HCT116 (cell line): Measurements from ENCODE around the gene CAMSAP1. TPM values are rescaled to one million over a fixed set of nuclear protein-coding genes. Genes with fewer than 3 reads are reported as not detected.

ENCODE experiments used
- ATAC-seq: fragments of 200-7000 bp; cut with Tn5 transposase; 2 replicates; pipeline ENCODE4 v1.9.1; 2020; ENCODE audit warnings: mild to moderate bottlenecking, moderate library complexity
- BruUV-seq: library from RNA; stranded (reverse); fragments of 400-500 nt; replicated peaks from 2 replicates; lab custom pipeline; 2021; lab: Mats Ljungman, UMichigan
- CTCF ChIA-PET: fragments of 300-600 bp; sonication (Branson Sonifier 250); formaldehyde crosslinking; loops from one replicate; lab custom pipeline; 2021; ENCODE audit warnings: antibody characterized with exemption; lab: Charles Lee
- POLR2A ChIA-PET: fragments of 300-600, 350-600 bp; sonication (Branson Sonifier 250); formaldehyde crosslinking; loops from one replicate; lab custom pipeline; 2021; ENCODE audit warnings: antibody characterized with exemption; lab: Charles Lee
- RAD21 ChIA-PET, 2 experiments: fragments of 300-600 bp; sonication (Branson Sonifier 250); formaldehyde crosslinking; loops; one replicate each; lab custom pipeline; 2023; ENCODE audit warnings: low total read pairs in 2 of 2; ENCODE audit not compliant: uncharacterized antibody in 2 of 2, unreplicated experiment in 2 of 2, low non-redundant PET in 1 of 2; lab: Charles Lee
- DNase-seq: peaks from one replicate; pipeline ENCODE4 v3.0.0-alpha.2; 2010; ENCODE audit warnings: low read depth, low spot score
- H2AFZ ChIP-seq: fragments of 200-600 bp; shearing (Covaris generic), sonication (generic); 2 replicates; pipeline ENCODE4 v1.6.1; 2017; ENCODE audit warnings: low read depth, mixed run types, mixed read lengths, antibody characterized with exemption, low read length; ENCODE audit not compliant: poor library complexity, severe bottlenecking
- H3K27ac ChIP-seq: 2 replicates; pipeline ENCODE4 v1.5.1; 2012; ENCODE audit warnings: low read depth, low read length
- H3K27me3 ChIP-seq: fragments of 200-600 bp; sonication (generic); 2 replicates; pipeline ENCODE4 v1.6.1; 2016; ENCODE audit warnings: mixed run types, low read length, mixed read lengths; ENCODE audit not compliant: insufficient read depth
- H3K36me3 ChIP-seq, 2 experiments: fragments of 200-500 bp in 1 of 2; fragments of 200-600 bp in 1 of 2; sonication (Bioruptor generic) in 1 of 2; sonication (generic) in 1 of 2; 2 replicates each; pipeline versions ENCODE4 v1.5.1 to v1.6.1; 2014 to 2016; ENCODE audit warnings: low read length in 2 of 2, inconsistent platforms in 1 of 2, mixed read lengths in 1 of 2, mixed run types in 1 of 2; ENCODE audit not compliant: insufficient read depth in 2 of 2, control insufficient read depth in 1 of 2
- H3K4me1 ChIP-seq, 2 experiments: fragments of 200-600 bp in 1 of 2; sonication (generic) in 1 of 2; 2 replicates each; pipeline versions ENCODE4 v1.5.1 to v1.6.1; 2012 to 2017; ENCODE audit warnings: low read length in 2 of 2, inconsistent platforms in 1 of 2, mild to moderate bottlenecking in 1 of 2, mixed read lengths in 1 of 2, mixed run types in 1 of 2, moderate library complexity in 1 of 2; ENCODE audit not compliant: insufficient read depth in 2 of 2, control insufficient read depth in 1 of 2
- H3K4me2 ChIP-seq: fragments of 200-600 bp; sonication (generic); 2 replicates; pipeline ENCODE4 v1.6.1; 2017; ENCODE audit warnings: mixed run types, low read length, mixed read lengths
- H3K4me3 ChIP-seq, 2 experiments: fragments of 200-600 bp in 1 of 2; sonication (generic) in 1 of 2; replicated peaks in 1 of 2; 2 replicates each; pipeline ENCODE4 v1.5.1; 2011 to 2016; ENCODE audit warnings: low read length in 2 of 2, control low read depth in 1 of 2, low read depth in 1 of 2, mild to moderate bottlenecking in 1 of 2, mixed read lengths in 1 of 2, mixed run types in 1 of 2
- H3K79me2 ChIP-seq: fragments of 200-600 bp; sonication (generic); 2 replicates; pipeline ENCODE4 v1.6.1; 2017; ENCODE audit warnings: mild to moderate bottlenecking, mixed run types, low read length, moderate library complexity, mixed read lengths; ENCODE audit not compliant: insufficient read depth
- H3K9ac ChIP-seq: fragments of 200-600 bp; sonication (generic); 2 replicates; pipeline ENCODE4 v1.6.1; 2016; ENCODE audit warnings: low read length, mixed read lengths
- H3K9me2 ChIP-seq: fragments of 200-600 bp; sonication (generic), shearing (Covaris generic); 2 replicates; pipeline ENCODE4 v1.6.1; 2017; ENCODE audit warnings: mixed run types, mild to moderate bottlenecking, moderate library complexity; ENCODE audit not compliant: insufficient read depth
- H3K9me3 ChIP-seq, 2 experiments: fragments of 200-500 bp in 1 of 2; fragments of 200-600 bp in 1 of 2; sonication (Bioruptor generic) in 1 of 2; sonication (generic) in 1 of 2; 2 replicates each; pipeline ENCODE4 v1.6.1; 2014 to 2017; ENCODE audit warnings: low read length in 2 of 2, mixed read lengths in 2 of 2, inconsistent platforms in 1 of 2, low read depth in 1 of 2, mild to moderate bottlenecking in 1 of 2, mixed run types in 1 of 2, moderate library complexity in 1 of 2; ENCODE audit not compliant: control insufficient read depth in 1 of 2, insufficient read depth in 1 of 2
- H4K20me1 ChIP-seq: fragments of 200-600 bp; sonication (generic), shearing (Covaris generic); 2 replicates; pipeline ENCODE4 v1.6.1; 2017; ENCODE audit warnings: mixed run types, mild to moderate bottlenecking, moderate library complexity; ENCODE audit not compliant: insufficient read depth
- CBX3 ChIP-seq: IDR thresholded peaks from 2 replicates; pipeline ENCODE4 v1.6.1; 2012; ENCODE audit warnings: low read depth
- CEBPB ChIP-seq: IDR thresholded peaks from 2 replicates; pipeline ENCODE4 v1.6.1; 2012; ENCODE audit warnings: low read depth
- ELF1 ChIP-seq: IDR thresholded peaks from 2 replicates; pipeline ENCODE4 v1.6.1; 2012; ENCODE audit warnings: low read depth, borderline replicate concordance
- EZH2 ChIP-seq: fragments of 200-600 bp; sonication (generic); IDR thresholded peaks from 2 replicates; pipeline ENCODE4 v1.6.1; 2017; ENCODE audit warnings: antibody characterized with exemption, mixed run types
- FOSL1 ChIP-seq: IDR thresholded peaks from 2 replicates; pipeline ENCODE4 v1.6.1; 2012; ENCODE audit warnings: low read depth
- POLR2AphosphoS5 ChIP-seq: IDR thresholded peaks from 2 replicates; pipeline ENCODE4 v1.6.1; 2011; ENCODE audit warnings: mild to moderate bottlenecking, low read depth, low read length, moderate library complexity
- SIN3A ChIP-seq: IDR thresholded peaks from 2 replicates; pipeline ENCODE4 v1.6.1; 2012; ENCODE audit warnings: low read depth
- SP1 ChIP-seq: IDR thresholded peaks from 2 replicates; pipeline ENCODE4 v1.6.1; 2012; ENCODE audit warnings: low read depth
- SRF ChIP-seq: IDR thresholded peaks from 2 replicates; pipeline ENCODE4 v1.6.1; 2012; ENCODE audit warnings: low read depth
- YY1 ChIP-seq: IDR thresholded peaks from 2 replicates; pipeline ENCODE4 v1.6.1; 2011; ENCODE audit warnings: low read length, low read depth, moderate library complexity, mild to moderate bottlenecking; ENCODE audit not compliant: insufficient replicate concordance; ENCODE audit errors: extremely low read depth
- ZBTB33 ChIP-seq: IDR thresholded peaks from 2 replicates; pipeline ENCODE4 v1.6.1; 2011; ENCODE audit warnings: mild to moderate bottlenecking, low read length, moderate library complexity; ENCODE audit not compliant: insufficient replicate concordance; ENCODE audit errors: extremely low read depth
- intact Hi-C: fragments of 100-400 bp; cut with micrococcal nuclease; formaldehyde crosslinking; loops from 2 replicates; pipeline ENCODE4 v1.10.0; 2022
- total RNA-seq: library from RNA; stranded (reverse); gene quantifications from one replicate; pipeline ENCODE4 v1.2.1, GENCODE V29; 2021; ENCODE audit not compliant: unreplicated experiment

Gene CAMSAP1
- total RNA-seq, 1 experiment from 2014 or later = 33.1 TPM

GRCh38 chr9:135939351-135940265 lies 32.3 kb upstream of the CAMSAP1 start:
- Histone ChIP-seq H3K27ac (no peak overlapping the region), H3K79me2 (no peaks in the 10 kb centered on the region; the same call in 1 of the 2 replicates), H3K27me3 (no peaks in the 10 kb centered on the region), H3K4me3 (no peak overlapping the region), H2AFZ (no peak overlapping the region), H3K9ac (no peak overlapping the region), H3K36me3 (peaks cover 17 to 19% of the 10 kb centered on the region in 2 experiments; a peak in 3 of 4 replicates), H3K9me3 (no peaks in the 10 kb centered on the region), H3K4me1 (no peaks in the 10 kb centered on the region), H4K20me1 (no peaks in the 10 kb centered on the region), H3K4me2 (no peak overlapping the region), H3K9me2 (no peaks in the 10 kb centered on the region)
- intact Hi-C loops = no loop called here
- ChIA-PET POLR2A (no interaction called here), RAD21 (no interaction called here), CTCF (no interaction called here)
- TF ChIP-seq ZBTB33 (no peak), POLR2AphosphoS5 (no peak), SRF (no peak), CEBPB (no peak), SIN3A (no peak), YY1 (no peak), EZH2 (no peak), ELF1 (no peak), SP1 (no peak), FOSL1 (no peak), CBX3 (no peak)
- no TSS peak for BruUV-seq
- ATAC-seq (no peak), DNase-seq (no peak)
